Activated CD8-positive, alpha-beta memory T cell treated with anti-CD3 and anti-CD28 coated beads, Interleukin-2, amount 50 U/mL, for 48 hours (primary cell): ENCODE measurements around the gene PRKG1.

ENCODE experiments used
- DNase-seq: peaks from one replicate; pipeline ENCODE4 v3.0.0-alpha.2; 2020

The PRKG1 gene

GRCh38 chr10:52256832-52257691 is 1182.8 kb downstream of the PRKG1 start:
- no peak for DNase-seq

- no peak for DNase-seq
These were observed 1183.4 kb downstream of the PRKG1 start for GRCh38 chr10:52257692-52258075.

- no peak for DNase-seq
These were observed 1184.6 kb downstream of the PRKG1 start for GRCh38 chr10:52258799-52259425.

DNA sequence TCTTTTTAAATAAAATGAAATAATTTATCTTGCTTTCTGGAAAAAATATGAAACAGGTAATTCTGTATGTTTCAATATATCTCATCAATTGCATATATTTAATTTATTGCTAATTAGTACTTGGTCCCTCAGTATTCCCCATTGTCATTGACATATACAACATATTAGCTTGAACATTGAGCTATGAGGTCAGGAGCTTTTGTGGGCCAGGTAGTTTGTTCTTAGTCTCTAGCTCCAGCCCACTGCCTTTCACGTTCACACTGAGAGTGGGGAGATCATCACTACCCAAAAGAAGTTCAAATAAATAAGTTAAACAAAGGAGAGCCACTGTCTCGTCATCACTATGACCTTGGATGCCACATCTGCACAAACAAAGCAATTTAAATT is 1185.1 kb downstream of the PRKG1 start:
- DNase-seq: no peak

- no peak for DNase-seq
These were observed 1187.1 kb downstream of the PRKG1 start for GRCh38 chr10:52261362-52261761.

GRCh38 chr10:52265131-52265926 is 1191.0 kb downstream of the PRKG1 start:
- DNase-seq: no peak

GRCh38 chr10:52266858-52267257 is 1192.6 kb downstream of the PRKG1 start:
- no peak for DNase-seq

DNA sequence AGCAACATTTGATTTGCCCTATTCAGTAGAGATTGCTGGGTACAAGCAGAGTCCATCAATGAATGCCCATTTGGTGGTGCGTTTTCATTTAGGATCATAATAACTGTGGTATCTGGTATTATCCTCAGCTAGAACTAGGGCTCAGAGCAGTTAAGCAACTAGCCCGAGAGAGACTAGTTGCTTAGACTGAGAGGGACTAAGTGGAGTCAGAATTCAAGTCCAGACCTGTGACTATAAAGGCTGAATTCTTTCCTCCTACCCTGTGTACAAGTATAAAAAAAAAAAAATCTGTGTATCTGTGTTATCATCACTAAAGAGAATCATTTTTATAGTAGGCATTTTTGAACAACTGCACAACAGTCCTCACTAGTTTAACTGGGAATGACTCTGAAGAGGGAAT is 1194.5 kb downstream of the PRKG1 start:
- no peak for DNase-seq

GRCh38 chr10:52269233-52269632 is 1194.9 kb downstream of the PRKG1 start:
- no peak for DNase-seq

DNA sequence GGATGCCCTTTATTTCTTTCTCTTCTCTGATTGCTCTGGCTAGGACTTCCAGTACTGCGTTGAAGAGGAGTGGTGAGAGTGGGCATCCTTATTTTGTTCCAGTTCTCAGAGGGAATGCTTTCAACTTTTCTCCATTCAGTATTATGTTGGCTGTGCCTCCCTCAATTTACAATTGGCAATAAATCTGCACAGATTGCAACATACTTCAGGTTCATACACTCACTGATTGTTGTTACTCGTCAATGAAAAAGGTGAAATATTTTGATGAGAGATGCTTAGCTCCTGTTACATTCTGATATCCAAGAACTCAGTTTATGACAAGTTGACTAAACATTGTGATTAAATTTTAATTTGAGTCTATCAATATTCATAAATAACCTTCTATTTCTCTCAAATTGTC is 1201.9 kb downstream of the PRKG1 start:
- no peak for DNase-seq

DNA sequence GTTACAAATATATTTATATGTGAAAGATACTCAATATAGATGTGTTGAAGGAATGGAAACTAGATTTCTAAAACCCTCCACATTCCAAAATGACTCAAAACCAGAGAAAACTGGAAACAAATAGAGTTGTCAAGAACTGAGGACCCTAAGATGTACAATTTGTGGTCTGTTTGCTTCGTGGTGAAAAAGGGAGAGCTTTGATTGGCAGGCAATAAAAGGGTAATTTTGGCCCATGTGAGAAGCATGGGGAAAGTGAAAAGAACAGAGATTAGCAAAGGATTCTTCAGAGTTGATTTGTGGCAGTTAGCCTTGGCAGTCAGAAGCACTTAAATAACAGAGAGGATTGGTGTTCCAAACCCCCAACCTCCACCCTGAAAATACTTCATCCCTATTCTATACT is 1202.7 kb downstream of the PRKG1 start:
- no peak for DNase-seq

- no peak for DNase-seq
These were observed 1205.3 kb downstream of the PRKG1 start for GRCh38 chr10:52279546-52279945.

DNA sequence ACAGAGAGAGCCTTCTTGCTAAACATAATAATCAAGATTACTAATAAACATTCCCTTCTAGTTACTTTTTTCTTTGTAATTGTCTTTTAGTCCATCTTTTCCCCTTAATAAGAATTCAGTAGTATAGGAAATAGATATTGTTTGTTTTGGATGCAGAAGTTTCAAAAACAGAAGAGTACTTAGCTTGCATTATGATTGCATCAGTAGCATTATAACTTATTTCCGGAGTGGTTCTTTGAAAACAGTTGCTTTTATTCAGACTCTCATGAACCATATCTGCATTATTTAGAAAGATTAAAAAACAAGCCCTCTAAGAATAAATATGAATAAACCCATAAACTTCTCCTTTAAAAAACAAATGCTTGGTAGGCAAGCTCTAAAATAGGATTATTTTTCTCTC is 1205.8 kb downstream of the PRKG1 start:
- no peak for DNase-seq

DNA sequence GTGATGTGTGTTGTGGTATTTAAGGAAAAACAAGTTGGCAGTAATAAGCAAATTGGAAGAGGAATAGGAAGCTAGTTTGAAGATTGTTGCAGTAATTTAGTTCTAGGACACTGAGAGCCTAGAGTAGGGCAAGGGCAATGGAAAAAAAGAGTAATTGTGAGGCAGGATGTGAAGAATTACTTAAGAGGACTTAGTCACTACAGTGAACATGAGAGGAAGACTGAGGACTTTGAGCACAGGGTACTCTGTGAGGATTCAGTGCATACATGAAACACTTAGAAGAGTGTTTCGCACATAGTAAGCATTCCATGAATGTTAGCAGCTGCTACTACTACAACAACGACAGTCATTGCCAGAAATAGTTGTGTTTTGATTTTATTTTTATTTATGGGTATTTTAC is 1208.9 kb downstream of the PRKG1 start:
- DNase-seq: no peak

DNA sequence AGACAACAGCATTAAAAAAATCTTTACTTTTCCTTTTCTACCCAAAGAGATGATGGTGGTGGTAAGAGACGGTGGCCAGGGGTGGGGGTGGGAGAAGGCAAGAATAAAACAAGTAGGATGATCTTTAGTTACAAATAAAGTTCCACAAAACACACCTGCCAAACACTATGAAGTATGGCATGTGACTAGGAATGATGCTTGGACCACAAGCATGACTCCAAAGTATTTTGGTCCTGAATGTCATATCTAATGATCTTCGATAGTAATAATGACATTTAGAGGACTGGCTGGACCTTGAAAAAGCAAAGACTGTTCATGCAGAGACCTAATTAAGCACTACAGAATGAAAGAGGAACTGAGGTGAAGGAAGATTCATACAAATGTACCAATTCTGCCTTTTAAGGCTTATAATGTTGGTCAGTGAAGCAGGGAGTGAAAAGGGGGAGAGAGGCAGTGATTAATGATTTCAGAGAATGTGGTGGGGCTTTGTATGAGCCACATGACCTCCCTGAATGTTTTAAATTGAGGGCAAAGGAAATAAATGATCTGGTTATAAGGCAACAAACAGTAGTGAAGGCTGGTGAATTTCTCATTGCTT is 1210.2 kb downstream of the PRKG1 start:
- no peak for DNase-seq

GRCh38 chr10:52287866-52288265 is 1213.6 kb downstream of the PRKG1 start:
- no peak for DNase-seq

- DNase-seq: no peak
These were observed 1223.5 kb downstream of the PRKG1 start for GRCh38 chr10:52297747-52298146.

DNA sequence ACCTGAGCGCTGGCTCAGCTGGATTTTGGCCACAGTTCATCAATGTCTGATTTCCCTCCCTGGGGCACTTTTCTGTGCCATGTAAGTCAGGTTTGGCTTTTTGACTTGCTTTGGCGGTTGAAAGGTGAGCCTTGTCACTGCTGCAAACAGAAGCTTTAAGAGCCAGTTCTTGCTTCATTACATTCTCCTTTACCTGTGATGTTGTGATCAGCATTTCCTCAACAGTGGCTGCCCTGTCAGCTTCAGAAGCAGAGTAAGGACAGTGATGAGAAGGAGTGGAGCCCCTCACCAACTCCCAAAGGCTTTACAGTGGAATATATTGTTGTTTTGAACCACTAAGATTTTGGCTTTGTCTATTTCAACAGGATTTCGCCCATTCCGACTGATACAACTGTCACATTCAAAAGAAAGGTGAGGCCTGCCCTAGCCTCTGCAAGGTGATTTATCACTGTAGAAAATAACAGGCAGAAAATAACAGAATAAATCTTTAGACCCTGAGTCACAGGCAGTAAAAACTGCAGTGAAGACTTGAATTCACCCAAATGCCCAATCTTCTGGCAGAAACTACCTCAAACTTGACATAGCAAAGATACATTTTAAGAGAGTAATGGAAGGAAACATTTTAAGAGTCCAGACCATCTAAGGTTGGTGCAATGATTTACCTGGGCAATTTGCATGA is 1226.5 kb downstream of the PRKG1 start:
- no peak for DNase-seq

- peak; percentile 54 for DNase-seq
These were observed 1234.2 kb downstream of the PRKG1 start for GRCh38 chr10:52308251-52309031.

GRCh38 chr10:52312942-52313255 is 1238.6 kb downstream of the PRKG1 start:
- DNase-seq: no peak

DNA sequence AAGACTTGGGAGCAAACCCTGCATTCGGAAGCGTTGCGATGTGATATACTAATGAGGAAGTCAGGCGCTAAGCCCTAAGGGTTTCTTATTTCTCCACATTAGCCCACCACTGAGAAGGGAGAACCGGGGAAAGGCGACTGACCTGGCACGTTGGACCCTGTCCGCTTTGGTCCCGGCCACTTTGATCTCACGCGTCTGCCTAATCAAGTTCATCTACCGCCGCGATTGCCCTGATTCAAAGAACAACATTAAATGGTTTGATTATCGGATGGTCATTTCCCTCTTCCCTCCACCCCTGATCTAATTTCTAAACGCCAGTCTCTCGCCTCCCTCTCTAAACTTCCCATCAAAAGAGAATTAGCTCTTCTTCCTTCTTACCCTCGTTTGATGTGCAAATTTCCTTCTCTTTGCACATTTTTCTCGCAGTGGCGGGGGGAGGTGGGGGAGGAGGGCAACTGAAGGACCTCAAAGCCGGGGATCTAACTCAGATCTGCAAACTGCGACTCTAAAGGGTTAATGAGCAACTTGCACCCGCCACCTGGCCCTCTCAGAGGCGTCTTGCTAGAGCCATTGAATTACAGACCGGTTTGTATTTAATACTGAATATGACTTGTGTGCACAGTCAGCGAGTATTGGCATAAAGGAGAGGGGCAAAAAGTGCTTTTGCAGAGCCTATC is 1239.1 kb downstream of the PRKG1 start:
- DNase-seq: no peak
